Measurements from ENCODE around the gene PARVG. TPM values are rescaled to one million over a fixed set of nuclear protein-coding genes. Genes with fewer than 3 reads are reported as not detected.

Gene PARVG
- total and polyA plus RNA-seq, 2 donors (not counting 3 experiments of a cell fraction or from before 2014, with no cell fraction given), result 0.82 TPM; not detected in 1

GRCh38 chr22:44209343-44209742 lies 28.6 kb downstream of the PARVG start:
- CTCF ChIA-PET, result no interaction called here
- no peaks in the 10 kb centered on the region for H3K9me3 ChIP-seq (replicated peaks; ENCODE audit: control insufficient read depth, insufficient read depth, low read length)
- no peak overlapping the region for H3K4me2 ChIP-seq (ENCODE audit: insufficient read depth, low read length)
- H3K9ac ChIP-seq (replicated peaks; ENCODE audit: extremely low read depth, insufficient read depth, low read length), result no peak overlapping the region
- POLR2A ChIA-PET, result no interaction called here
- H3K4me3 ChIP-seq (replicated peaks in 1 of 3; ENCODE audit: insufficient read depth in 1 of 3, low read depth in 1 of 3, low read length in 3 of 3), result no peak overlapping the region
- TF ChIP-seq JUN (IDR thresholded peaks at IDR 0.05; ENCODE audit: borderline replicate concordance, insufficient read depth, insufficient read length, low read depth) (no peak), MYC (IDR thresholded peaks at IDR 0.05; ENCODE audit: low read depth, low read length) (no peak), MAX (IDR thresholded peaks at IDR 0.05; ENCODE audit: insufficient read depth, insufficient read length) (no peak), EZH2 (IDR thresholded peaks at IDR 0.05; ENCODE audit: borderline replicate concordance, low read depth, low read length, severe bottlenecking) (no peak), POLR2A (IDR thresholded peaks at IDR 0.05; ENCODE audit: low read depth, low read length) (no peak), CTCF (IDR thresholded peaks at IDR 0.05; ENCODE audit: extremely low read depth in 1 of 2, insufficient read depth in 1 of 2, low read depth in 1 of 2, low read length in 2 of 2) (no peak), GATA2 (IDR thresholded peaks at IDR 0.05; ENCODE audit: insufficient read depth, insufficient read length, low read depth, low read length) (no peak), POLR2AphosphoS5 (IDR thresholded peaks at IDR 0.05; ENCODE audit: insufficient read depth, low read depth, low read length) (no peak), FOS (IDR thresholded peaks at IDR 0.05; ENCODE audit: borderline replicate concordance, insufficient read depth, low read length) (no peak)
- no peak for DNase-seq (ENCODE audit: low read depth, low spot score)
- BruUV-seq (replicated peaks), result no TSS peak
- no peaks in the 10 kb centered on the region for H3K4me1 ChIP-seq (ENCODE audit: control insufficient read depth, extremely low read depth, insufficient read depth, low read length)
- H3K79me2 ChIP-seq (ENCODE audit: control insufficient read depth, insufficient read depth, low read length), result no peaks in the 10 kb centered on the region
- dilution Hi-C loops (cut with MboI; ENCODE audit: extremely low pct_ligation_motif_present, low sequenced_read_pairs), result no loop called here
- no peaks in the 10 kb centered on the region for H3K36me3 ChIP-seq (ENCODE audit: control insufficient read depth in 2 of 2, extremely low read depth in 1 of 2, insufficient read depth in 2 of 2, low read length in 2 of 2)
- no peaks in the 10 kb centered on the region for H4K20me1 ChIP-seq (replicated peaks; ENCODE audit: control insufficient read depth, extremely low read depth, insufficient read depth, low read length)
- H3K27ac ChIP-seq (ENCODE audit: insufficient read depth, low read depth, low read length), result no peak overlapping the region
- intact Hi-C loops (cut with micrococcal nuclease), result no loop called here
- no peak for FAIRE-seq
- H2AFZ ChIP-seq (ENCODE audit: low read depth, low read length), result no peak overlapping the region
- no peaks in the 10 kb centered on the region for H3K9me1 ChIP-seq (replicated peaks; ENCODE audit: control insufficient read depth, extremely low read depth, insufficient read depth, low read length)
- no peaks in the 10 kb centered on the region for H3K27me3 ChIP-seq (ENCODE audit: control insufficient read depth in 2 of 2, insufficient read depth in 2 of 2, low read length in 2 of 2)

All from endothelial cell of umbilical vein (primary cell).